ENCODE results near the gene RRBP1.

The RRBP1 gene

DNA sequence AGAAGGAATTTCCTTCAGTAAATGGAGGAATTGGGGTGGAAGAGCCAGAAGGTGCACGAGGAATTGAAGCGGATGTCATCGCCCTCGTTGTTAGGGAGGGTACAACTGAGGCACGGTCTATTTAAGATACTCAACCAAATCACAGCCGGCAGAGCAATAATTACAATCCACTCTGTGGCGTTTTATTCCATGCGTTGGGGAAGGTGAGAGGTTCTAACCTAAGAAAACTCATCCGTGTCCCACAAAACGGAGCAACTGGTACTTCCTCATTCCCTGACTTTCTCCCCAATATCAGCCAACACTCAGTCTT is 802 bp upstream of the RRBP1 start:
- H3K9ac ChIP-seq (ENCODE audit: low read length): peak overlapping the region; percentile 64; the same call in 1 of the 2 replicates
- peaks cover 11% of the 10 kb centered on the region for H4K20me1 ChIP-seq (ENCODE audit: insufficient read depth, low read length)
- H3K36me3 ChIP-seq (replicated peaks; ENCODE audit: low read depth, low read length): peaks cover 6% of the 10 kb centered on the region
- H3K27me3 ChIP-seq (ENCODE audit: low read depth, low read length): peaks cover 42% of the 10 kb centered on the region
- peaks cover 12% of the 10 kb centered on the region for H3K4me1 ChIP-seq (ENCODE audit: low read length)
- H3K27ac ChIP-seq (ENCODE audit: low read length): no peak overlapping the region
- peak overlapping the region; percentile 79 for H3K4me3 ChIP-seq (ENCODE audit: low read length)
- peaks cover 3% of the 10 kb centered on the region; the same call in 1 of the 2 replicates for H3K79me2 ChIP-seq (ENCODE audit: low read length)
- peak overlapping the region; percentile 93 for H2AFZ ChIP-seq (ENCODE audit: low read depth, low read length)
- TF ChIP-seq, protein P1, sequence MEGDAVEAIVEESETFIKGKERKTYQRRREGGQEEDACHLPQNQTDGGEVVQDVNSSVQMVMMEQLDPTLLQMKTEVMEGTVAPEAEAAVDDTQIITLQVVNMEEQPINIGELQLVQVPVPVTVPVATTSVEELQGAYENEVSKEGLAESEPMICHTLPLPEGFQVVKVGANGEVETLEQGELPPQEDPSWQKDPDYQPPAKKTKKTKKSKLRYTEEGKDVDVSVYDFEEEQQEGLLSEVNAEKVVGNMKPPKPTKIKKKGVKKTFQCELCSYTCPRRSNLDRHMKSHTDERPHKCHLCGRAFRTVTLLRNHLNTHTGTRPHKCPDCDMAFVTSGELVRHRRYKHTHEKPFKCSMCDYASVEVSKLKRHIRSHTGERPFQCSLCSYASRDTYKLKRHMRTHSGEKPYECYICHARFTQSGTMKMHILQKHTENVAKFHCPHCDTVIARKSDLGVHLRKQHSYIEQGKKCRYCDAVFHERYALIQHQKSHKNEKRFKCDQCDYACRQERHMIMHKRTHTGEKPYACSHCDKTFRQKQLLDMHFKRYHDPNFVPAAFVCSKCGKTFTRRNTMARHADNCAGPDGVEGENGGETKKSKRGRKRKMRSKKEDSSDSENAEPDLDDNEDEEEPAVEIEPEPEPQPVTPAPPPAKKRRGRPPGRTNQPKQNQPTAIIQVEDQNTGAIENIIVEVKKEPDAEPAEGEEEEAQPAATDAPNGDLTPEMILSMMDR (IDR thresholded peaks at IDR 0.05; ENCODE audit: low read depth, low read length): 0 out of 2 replicates have a peak, but pooled peaks have one; percentile 2
- TF ChIP-seq EZH2phosphoT487 (IDR thresholded peaks at IDR 0.05; ENCODE audit: low read depth): no peak
- H3K9me3 ChIP-seq (ENCODE audit: insufficient read depth, low read length): no peaks in the 10 kb centered on the region
- peak overlapping the region; percentile 54 for H3K4me2 ChIP-seq (ENCODE audit: low read length)

DNA sequence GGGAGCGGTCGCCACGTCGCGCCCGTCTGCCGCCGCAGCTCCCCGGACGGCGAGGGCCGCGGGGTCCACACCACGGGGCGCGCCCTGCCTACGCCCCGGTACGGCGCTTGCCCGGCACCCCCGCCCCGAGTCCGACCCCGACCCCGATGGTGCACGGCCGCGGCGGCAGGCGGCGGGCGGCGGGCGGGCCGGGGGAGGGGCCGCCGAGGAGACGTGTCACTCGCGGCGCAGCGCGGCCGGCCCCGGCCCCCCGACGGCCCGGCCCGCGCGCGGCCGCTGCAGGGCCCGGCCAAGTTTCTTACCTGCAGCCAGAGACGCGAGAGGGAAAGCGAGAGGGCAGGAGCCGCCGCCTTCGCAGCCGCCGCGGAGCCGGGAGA is 328 bp downstream of the RRBP1 start:
- no peaks in the 10 kb centered on the region for H3K9me3 ChIP-seq (ENCODE audit: insufficient read depth, low read length)
- peak overlapping the region; percentile 31 for H3K4me2 ChIP-seq (ENCODE audit: low read length)
- H2AFZ ChIP-seq (ENCODE audit: low read depth, low read length): no peak overlapping the region
- no peak for TF ChIP-seq EZH2phosphoT487 (IDR thresholded peaks at IDR 0.05; ENCODE audit: low read depth)
- TF ChIP-seq, protein P1 (IDR thresholded peaks at IDR 0.05; ENCODE audit: low read depth, low read length): no peak
- H3K4me3 ChIP-seq (ENCODE audit: low read length): peak overlapping the region; percentile 76
- no peak overlapping the region for H3K27ac ChIP-seq (ENCODE audit: low read length)
- H3K36me3 ChIP-seq (replicated peaks; ENCODE audit: low read depth, low read length): peaks cover 6% of the 10 kb centered on the region
- H3K4me1 ChIP-seq (ENCODE audit: low read length): peaks cover 12% of the 10 kb centered on the region
- H4K20me1 ChIP-seq (ENCODE audit: insufficient read depth, low read length): peaks cover 11% of the 10 kb centered on the region
- peaks cover 31% of the 10 kb centered on the region for H3K27me3 ChIP-seq (ENCODE audit: low read depth, low read length)
- H3K79me2 ChIP-seq (ENCODE audit: low read length): peaks cover 3% of the 10 kb centered on the region; the same call in 1 of the 2 replicates
- H3K9ac ChIP-seq (ENCODE audit: low read length): peak overlapping the region; percentile 56

DNA sequence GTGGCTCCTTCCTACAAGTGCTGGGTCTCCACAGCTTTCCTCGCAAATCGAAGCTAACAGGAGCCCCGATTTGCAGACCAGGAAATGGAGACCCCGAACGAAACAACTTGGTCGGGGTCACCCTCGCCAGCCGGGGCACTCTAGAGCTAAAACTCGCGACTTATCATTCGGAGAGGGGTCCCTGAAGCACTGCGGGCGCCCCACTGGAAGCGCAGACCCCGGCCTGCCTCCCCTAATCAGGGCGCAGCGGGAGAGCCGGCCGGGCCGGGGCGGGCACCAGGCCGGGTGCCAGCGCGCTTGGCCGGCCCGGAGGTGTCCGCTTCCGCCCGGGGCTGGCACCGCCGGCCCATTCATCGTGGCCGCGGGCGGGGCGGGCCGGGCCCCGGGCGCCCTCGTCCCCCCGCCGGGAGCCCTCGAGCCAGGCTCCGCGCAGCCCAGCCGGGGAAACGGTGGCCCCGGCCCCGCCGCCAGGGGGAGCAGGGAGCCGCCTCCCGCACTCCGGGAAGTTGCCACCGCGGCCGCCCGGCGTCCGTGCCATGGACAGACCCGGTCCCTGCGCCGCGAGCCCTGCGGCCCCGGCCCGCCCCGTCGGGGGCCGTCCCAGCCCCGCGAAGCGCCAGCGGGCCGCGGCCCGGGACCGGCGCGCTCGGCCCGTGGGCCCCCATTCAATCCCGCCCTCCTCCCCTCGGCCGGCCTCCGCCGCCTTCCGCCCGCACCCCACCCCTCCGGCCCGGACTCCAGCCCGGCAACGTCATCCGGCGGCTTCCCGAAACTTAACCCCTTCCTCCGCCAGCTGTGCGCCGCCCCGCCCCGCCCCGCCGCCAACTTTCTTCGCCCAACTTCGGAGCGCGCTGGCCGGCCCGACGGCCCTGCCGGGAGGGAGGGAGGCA is 961 bp downstream of the RRBP1 start:
- Histone ChIP-seq H3K9ac (ENCODE audit: low read length) (peak overlapping the region; percentile 71), H3K9me3 (ENCODE audit: insufficient read depth, low read length) (no peaks in the 10 kb centered on the region), H3K79me2 (ENCODE audit: low read length) (peaks cover 3% of the 10 kb centered on the region; the same call in 1 of the 2 replicates), H2AFZ (ENCODE audit: low read depth, low read length) (no peak overlapping the region), H3K4me2 (ENCODE audit: low read length) (peak overlapping the region; percentile 98), H3K27me3 (ENCODE audit: low read depth, low read length) (peaks cover 25% of the 10 kb centered on the region), H4K20me1 (ENCODE audit: insufficient read depth, low read length) (peaks cover 11% of the 10 kb centered on the region), H3K4me1 (ENCODE audit: low read length) (peaks cover 12% of the 10 kb centered on the region), H3K36me3 (replicated peaks; ENCODE audit: low read depth, low read length) (peaks cover 6% of the 10 kb centered on the region), H3K4me3 (ENCODE audit: low read length) (peak overlapping the region; percentile 76), H3K27ac (ENCODE audit: low read length) (no peak overlapping the region)
- no peak for TF ChIP-seq EZH2phosphoT487 (IDR thresholded peaks at IDR 0.05; ENCODE audit: low read depth)
- TF ChIP-seq, protein P1 (IDR thresholded peaks at IDR 0.05; ENCODE audit: low read depth, low read length): peak; percentile 46

All from OCI-LY3 (cell line).